ENCODE data around the gene HLA-E.

GRCh38 chr6:30515944-30516753, 26.8 kb downstream of the HLA-E start:
- no peak for TF ChIP-seq CTCF (IDR thresholded peaks at IDR 0.05)
- peak; percentile 51 to 75 for TF ChIP-seq POLR2A (IDR thresholded peaks at IDR 0.05)

Measured in uterus (tissue), 2 donors.